SK-N-SH treated with all-trans-retinoic acid at 6 μM for 48 hours (cell line): ENCODE measurements around the gene KCNMA1.

Experiments used
- ATAC-seq: fragments of 200-7000 bp; cut with Tn5 transposase; 3 replicates; pipeline ENCODE4 v1.9.1; 2020; ENCODE audit warnings: mild to moderate bottlenecking, moderate library complexity
- ARNTL ChIP-seq: fragments of 450-650 bp; formaldehyde crosslinking; IDR thresholded peaks from 2 replicates; pipeline ENCODE4 v1.5.0; 2020; ENCODE audit warnings: low read depth, mild to moderate bottlenecking, moderate library complexity, borderline replicate concordance
- BACH2 ChIP-seq: fragments of 250-450 bp; sonication (Bioruptor Pico); IDR thresholded peaks from 2 replicates; pipeline ENCODE4 v1.9.0; 2021; ENCODE audit warnings: mild to moderate bottlenecking, borderline replicate concordance
- CSDC2 ChIP-seq: fragments of 250-450 bp; sonication (Bioruptor Pico); IDR thresholded peaks from 2 replicates; pipeline ENCODE4 v1.5.0; 2020; ENCODE audit warnings: mild to moderate bottlenecking, moderate library complexity
- CSRNP3 ChIP-seq: fragments of 250-450 bp; sonication (Bioruptor Pico); IDR thresholded peaks from 2 replicates; pipeline ENCODE4 v1.5.1; 2021; ENCODE audit warnings: mild to moderate bottlenecking, moderate library complexity
- ESRRG ChIP-seq: fragments of 250-450 bp; sonication (Bioruptor Pico); IDR thresholded peaks from 2 replicates; pipeline ENCODE4 v1.6.1; 2021; ENCODE audit warnings: mild to moderate bottlenecking
- GLIS3 ChIP-seq: fragments of 250-450 bp; sonication (Bioruptor Pico); IDR thresholded peaks from 2 replicates; pipeline ENCODE4 v1.5.0; 2020; ENCODE audit warnings: mild to moderate bottlenecking, moderate library complexity
- ISL1 ChIP-seq: fragments of 250-450 bp; sonication (Bioruptor Pico); IDR thresholded peaks from 2 replicates; pipeline ENCODE4 v2.1.2; 2022; ENCODE audit warnings: mild to moderate bottlenecking, moderate library complexity
- OSR1 ChIP-seq: fragments of 250-450 bp; sonication (Bioruptor Pico); IDR thresholded peaks from 2 replicates; pipeline ENCODE4 v1.8.0; 2022; ENCODE audit warnings: moderate library complexity, mild to moderate bottlenecking, inconsistent platforms
- POU6F1 ChIP-seq: fragments of 250-450 bp; sonication (Bioruptor Pico); IDR thresholded peaks from 2 replicates; pipeline ENCODE4 v1.8.0; 2021; ENCODE audit warnings: low read depth, mild to moderate bottlenecking, moderate library complexity, borderline replicate concordance
- PPARA ChIP-seq: fragments of 250-450 bp; sonication (Bioruptor Pico); IDR thresholded peaks from 2 replicates; pipeline ENCODE4 v1.5.0; 2020; ENCODE audit warnings: mild to moderate bottlenecking, borderline replicate concordance
- RARB ChIP-seq: fragments of 250-450 bp; sonication (Bioruptor Pico); IDR thresholded peaks from 2 replicates; pipeline ENCODE4 v1.8.0; 2021; ENCODE audit warnings: mild to moderate bottlenecking, moderate library complexity
- SNAI2 ChIP-seq: fragments of 250-450 bp; sonication (Bioruptor Pico); IDR thresholded peaks from 2 replicates; pipeline ENCODE4 v1.5.0; 2020; ENCODE audit warnings: mild to moderate bottlenecking, moderate library complexity
- TCF4 ChIP-seq: fragments of 250-450 bp; sonication (Bioruptor Pico); IDR thresholded peaks from 2 replicates; pipeline ENCODE4 v1.8.0; 2021; ENCODE audit warnings: mild to moderate bottlenecking, moderate library complexity, borderline replicate concordance
- TSHZ2 ChIP-seq: fragments of 250-450 bp; sonication (Bioruptor Pico); IDR thresholded peaks from 2 replicates; pipeline ENCODE4 v1.5.0; 2020; ENCODE audit warnings: mild to moderate bottlenecking, moderate library complexity
- ZC3H10 ChIP-seq: fragments of 250-450 bp; sonication (Bioruptor Pico); IDR thresholded peaks from 2 replicates; pipeline ENCODE4 v1.5.1; 2021; ENCODE audit warnings: mild to moderate bottlenecking, moderate library complexity
- ZFP3 ChIP-seq: fragments of 250-450 bp; sonication (Bioruptor Pico); IDR thresholded peaks from 2 replicates; pipeline ENCODE4 v1.5.0; 2020; ENCODE audit warnings: mild to moderate bottlenecking, moderate library complexity
- ZFP30 ChIP-seq: fragments of 450-650 bp; formaldehyde crosslinking; IDR thresholded peaks from 2 replicates; pipeline ENCODE4 v1.5.0; 2022; ENCODE audit warnings: mild to moderate bottlenecking, moderate library complexity
- ZNF565 ChIP-seq: fragments of 450-650 bp; formaldehyde crosslinking; conservative IDR thresholded peaks from 2 replicates; pipeline ENCODE4 v1.5.0; 2020; ENCODE audit warnings: low read depth, mild to moderate bottlenecking, moderate library complexity
- ZNF70 ChIP-seq: fragments of 450-650 bp; formaldehyde crosslinking; IDR thresholded peaks from 2 replicates; pipeline ENCODE4 v1.5.0; 2020; ENCODE audit warnings: mild to moderate bottlenecking, moderate library complexity
- TF ChIP-seq, protein P1 (sequence below): fragments of 250-450 bp; sonication (Bioruptor Pico); IDR thresholded peaks from 2 replicates; pipeline ENCODE4 v1.5.1; 2020; ENCODE audit warnings: low read depth, mild to moderate bottlenecking, moderate library complexity
- TF ChIP-seq, protein P2 (sequence below): fragments of 250-450 bp; sonication (Bioruptor Pico); IDR thresholded peaks from 2 replicates; pipeline ENCODE4 v1.8.0; 2020; ENCODE audit warnings: mild to moderate bottlenecking, moderate library complexity, borderline replicate concordance

KCNMA1 gene

GRCh38 chr10:77630507-77630848 lies 7.1 kb downstream of the KCNMA1 start:
- ATAC-seq = no peak
- TF ChIP-seq POU6F1 (no peak), CSDC2 (CRISPR knock-in tag) (no peak), ZNF70 (CRISPR knock-in tag) (no peak)

GRCh38 chr10:77629775-77630506 lies 7.7 kb downstream of the KCNMA1 start:
- TF ChIP-seq, protein P1, sequence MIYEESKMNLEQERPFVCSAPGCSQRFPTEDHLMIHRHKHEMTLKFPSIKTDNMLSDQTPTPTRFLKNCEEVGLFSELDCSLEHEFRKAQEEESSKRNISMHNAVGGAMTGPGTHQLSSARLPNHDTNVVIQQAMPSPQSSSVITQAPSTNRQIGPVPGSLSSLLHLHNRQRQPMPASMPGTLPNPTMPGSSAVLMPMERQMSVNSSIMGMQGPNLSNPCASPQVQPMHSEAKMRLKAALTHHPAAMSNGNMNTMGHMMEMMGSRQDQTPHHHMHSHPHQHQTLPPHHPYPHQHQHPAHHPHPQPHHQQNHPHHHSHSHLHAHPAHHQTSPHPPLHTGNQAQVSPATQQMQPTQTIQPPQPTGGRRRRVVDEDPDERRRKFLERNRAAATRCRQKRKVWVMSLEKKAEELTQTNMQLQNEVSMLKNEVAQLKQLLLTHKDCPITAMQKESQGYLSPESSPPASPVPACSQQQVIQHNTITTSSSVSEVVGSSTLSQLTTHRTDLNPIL (CRISPR knock-in tag) = no peak
- TF ChIP-seq ZFP30 (CRISPR knock-in tag) = no peak
- TF ChIP-seq ZC3H10 (CRISPR knock-in tag) = no peak
- TF ChIP-seq BACH2 (CRISPR knock-in tag) = no peak
- no peak for TF ChIP-seq CSRNP3
- no peak for TF ChIP-seq ZFP3 (CRISPR knock-in tag)
- TF ChIP-seq ZNF565 (CRISPR knock-in tag) = no peak
- TF ChIP-seq, all 23 proteins: peak for 0
- ATAC-seq = no peak

GRCh38 chr10:77628906-77629730 lies 8.5 kb downstream of the KCNMA1 start:
- TF ChIP-seq OSR1 (CRISPR knock-in tag) = no peak
- TF ChIP-seq, all 23 proteins: peak for 0
- ATAC-seq = no peak

DNA sequence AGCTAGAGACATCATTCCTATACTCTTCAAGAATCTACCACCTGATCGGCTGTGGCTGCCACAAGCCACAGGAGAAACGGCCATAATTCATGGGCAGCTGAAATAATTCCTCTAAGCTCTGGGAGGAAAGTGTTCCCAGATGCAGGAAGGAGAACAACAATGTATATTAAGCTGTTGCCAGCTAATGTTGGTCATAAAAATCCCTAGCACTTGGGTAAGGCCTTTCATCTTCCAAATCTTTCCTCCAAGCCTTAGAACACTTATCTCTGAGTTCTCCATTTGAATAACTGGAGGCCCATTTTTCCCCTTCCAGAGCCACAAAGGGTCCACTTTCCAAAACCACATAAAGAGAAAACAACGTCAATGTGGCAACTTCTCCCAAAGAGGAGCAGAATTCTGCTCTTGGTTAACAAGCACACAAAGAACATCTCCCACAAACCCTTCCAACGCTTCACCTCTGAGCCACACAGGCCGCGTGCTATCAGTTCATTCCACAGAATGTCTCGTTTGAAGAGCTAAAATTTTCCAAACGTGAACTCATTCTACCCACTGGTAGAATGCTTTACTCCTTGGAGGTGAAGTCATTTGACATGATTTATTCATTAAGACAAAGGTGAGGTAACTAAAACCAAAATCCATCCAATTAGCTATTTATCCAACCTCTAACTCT lies 11.2 kb downstream of the KCNMA1 start:
- 0 out of 3 replicates have a peak, but pooled peaks have one; percentile 19 for ATAC-seq
- no peak for TF ChIP-seq POU6F1
- TF ChIP-seq, protein P2, sequence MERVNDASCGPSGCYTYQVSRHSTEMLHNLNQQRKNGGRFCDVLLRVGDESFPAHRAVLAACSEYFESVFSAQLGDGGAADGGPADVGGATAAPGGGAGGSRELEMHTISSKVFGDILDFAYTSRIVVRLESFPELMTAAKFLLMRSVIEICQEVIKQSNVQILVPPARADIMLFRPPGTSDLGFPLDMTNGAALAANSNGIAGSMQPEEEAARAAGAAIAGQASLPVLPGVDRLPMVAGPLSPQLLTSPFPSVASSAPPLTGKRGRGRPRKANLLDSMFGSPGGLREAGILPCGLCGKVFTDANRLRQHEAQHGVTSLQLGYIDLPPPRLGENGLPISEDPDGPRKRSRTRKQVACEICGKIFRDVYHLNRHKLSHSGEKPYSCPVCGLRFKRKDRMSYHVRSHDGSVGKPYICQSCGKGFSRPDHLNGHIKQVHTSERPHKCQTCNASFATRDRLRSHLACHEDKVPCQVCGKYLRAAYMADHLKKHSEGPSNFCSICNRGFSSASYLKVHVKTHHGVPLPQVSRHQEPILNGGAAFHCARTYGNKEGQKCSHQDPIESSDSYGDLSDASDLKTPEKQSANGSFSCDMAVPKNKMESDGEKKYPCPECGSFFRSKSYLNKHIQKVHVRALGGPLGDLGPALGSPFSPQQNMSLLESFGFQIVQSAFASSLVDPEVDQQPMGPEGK = no peak
- no peak for TF ChIP-seq SNAI2 (CRISPR knock-in tag)
- no peak for TF ChIP-seq PPARA
- TF ChIP-seq ESRRG (CRISPR knock-in tag) = no peak
- TF ChIP-seq BACH2 (CRISPR knock-in tag) = no peak
- no peak for TF ChIP-seq RARB (CRISPR knock-in tag)
- TF ChIP-seq ZC3H10 (CRISPR knock-in tag) = no peak
- no peak for TF ChIP-seq GLIS3 (CRISPR knock-in tag)
- TF ChIP-seq TSHZ2 = no peak
- TF ChIP-seq ZNF565 (CRISPR knock-in tag) = no peak
- no peak for TF ChIP-seq ZFP30 (CRISPR knock-in tag)
- no peak for TF ChIP-seq ZFP3 (CRISPR knock-in tag)
- TF ChIP-seq ZNF70 (CRISPR knock-in tag) = no peak
- no peak for TF ChIP-seq CSDC2 (CRISPR knock-in tag)
- no peak for TF ChIP-seq ARNTL
- no peak for TF ChIP-seq ISL1 (CRISPR knock-in tag)
- TF ChIP-seq TCF4 (CRISPR knock-in tag) = no peak
